ENCODE measurements around the gene ATXN3L.

DNA sequence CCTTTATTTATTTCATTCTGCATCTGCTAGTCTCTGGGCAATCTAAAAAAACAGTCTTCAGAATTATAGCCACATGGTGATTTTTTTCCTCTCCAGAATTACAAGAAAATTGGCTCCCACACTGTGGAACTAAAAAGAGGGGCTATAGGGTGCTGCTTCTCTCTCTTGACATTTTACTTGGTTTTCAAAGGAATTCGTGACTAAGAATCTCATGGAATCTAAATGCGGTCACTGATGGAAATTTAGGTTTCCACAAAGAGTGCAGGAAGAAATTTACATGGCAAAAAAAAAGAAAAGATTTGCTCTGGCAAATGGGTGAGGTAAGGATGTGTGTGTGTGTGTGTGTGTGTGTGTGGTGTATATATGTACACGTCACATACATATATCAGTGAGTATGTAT is 10.2 kb downstream of the ATXN3L start:
- no peak for TF ChIP-seq POLR2A (IDR thresholded peaks at IDR 0.05)
- TF ChIP-seq, protein P1, sequence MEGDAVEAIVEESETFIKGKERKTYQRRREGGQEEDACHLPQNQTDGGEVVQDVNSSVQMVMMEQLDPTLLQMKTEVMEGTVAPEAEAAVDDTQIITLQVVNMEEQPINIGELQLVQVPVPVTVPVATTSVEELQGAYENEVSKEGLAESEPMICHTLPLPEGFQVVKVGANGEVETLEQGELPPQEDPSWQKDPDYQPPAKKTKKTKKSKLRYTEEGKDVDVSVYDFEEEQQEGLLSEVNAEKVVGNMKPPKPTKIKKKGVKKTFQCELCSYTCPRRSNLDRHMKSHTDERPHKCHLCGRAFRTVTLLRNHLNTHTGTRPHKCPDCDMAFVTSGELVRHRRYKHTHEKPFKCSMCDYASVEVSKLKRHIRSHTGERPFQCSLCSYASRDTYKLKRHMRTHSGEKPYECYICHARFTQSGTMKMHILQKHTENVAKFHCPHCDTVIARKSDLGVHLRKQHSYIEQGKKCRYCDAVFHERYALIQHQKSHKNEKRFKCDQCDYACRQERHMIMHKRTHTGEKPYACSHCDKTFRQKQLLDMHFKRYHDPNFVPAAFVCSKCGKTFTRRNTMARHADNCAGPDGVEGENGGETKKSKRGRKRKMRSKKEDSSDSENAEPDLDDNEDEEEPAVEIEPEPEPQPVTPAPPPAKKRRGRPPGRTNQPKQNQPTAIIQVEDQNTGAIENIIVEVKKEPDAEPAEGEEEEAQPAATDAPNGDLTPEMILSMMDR (IDR thresholded peaks at IDR 0.05) = no peak

Measured in esophagus squamous epithelium (tissue), 4 donors.